Activated B cell treated with CpG ODN at 0.5 μM for 24 hours (primary cell): ENCODE measurements around the gene IGSF9. TPM values are rescaled to one million over a fixed set of nuclear protein-coding genes. Genes with fewer than 3 reads are reported as not detected.

Experiments used
- ATAC-seq: fragments of 200-7000 bp; cut with Tn5 transposase; one replicate; pipeline ENCODE4 v1.10.0; 2021; ENCODE audit warnings: low read depth, mild to moderate bottlenecking, moderate library complexity
- CTCF ChIA-PET: fragments of 350-600 bp; sonication (Branson Sonifier 250); formaldehyde crosslinking; loops from one replicate; lab custom pipeline; 2021; ENCODE audit warnings: antibody characterized with exemption; lab: Charles Lee
- POLR2A ChIA-PET: fragments of 350-600 bp; sonication (Branson Sonifier 250); formaldehyde crosslinking; loops from one replicate; lab custom pipeline; 2021; ENCODE audit warnings: antibody characterized with exemption; lab: Charles Lee
- DNase-seq: peaks from one replicate; pipeline ENCODE4 v3.0.0; 2022
- H3K27ac Mint-ChIP-seq: one replicate; pipeline ENCODE4 v1.8.0; 2020; ENCODE audit warnings: mixed read lengths
- H3K27me3 Mint-ChIP-seq: one replicate; pipeline ENCODE4 v1.8.0; 2021; ENCODE audit warnings: mixed read lengths
- H3K36me3 Mint-ChIP-seq: one replicate; pipeline ENCODE4 v1.8.0; 2021; ENCODE audit warnings: low read depth, mixed read lengths
- H3K4me1 Mint-ChIP-seq: one replicate; pipeline ENCODE4 v1.8.0; 2021; ENCODE audit warnings: mixed read lengths
- H3K4me3 Mint-ChIP-seq: one replicate; pipeline ENCODE4 v1.8.0; 2020; ENCODE audit warnings: mild to moderate bottlenecking, mixed read lengths
- H3K9me3 Mint-ChIP-seq: one replicate; pipeline ENCODE4 v1.8.0; 2020; ENCODE audit warnings: mixed read lengths
- CTCF ChIP-seq: fragments of 200-600 bp; IDR thresholded peaks from one replicate; pipeline ENCODE4 v1.8.0; 2022; ENCODE audit warnings: antibody characterized with exemption, mild to moderate bottlenecking
- intact Hi-C: fragments of 100-400 bp; cut with micrococcal nuclease; formaldehyde crosslinking; loops from one replicate; pipeline ENCODE4 v1.15.1; 2024
- total RNA-seq: library from RNA; stranded (reverse); gene quantifications from 2 replicates; pipeline ENCODE4 v1.2.3, GENCODE V29; 2022

IGSF9 gene
- total RNA-seq = not detected in 2 replicates

- ChIA-PET POLR2A (interaction anchor here (0.9 to 3.0 kb wide), 2 partner anchors 14 to 21 kb away, joined by 3 to 12 read pairs; partner anchors contain the start of gene TAGLN2), CTCF (interaction anchor here (0.8 to 1.7 kb wide), 3 partner anchors 55 to 147 kb away, joined by 4 to 7 read pairs (median 4); no protein-coding TSS in a partner anchor)
- peak; percentile 95 for ATAC-seq
- Mint-ChIP-seq H3K27me3 (peaks cover 42% of the 10 kb centered on the region), H3K4me1 (peaks cover 11% of the 10 kb centered on the region), H3K36me3 (no peaks in the 10 kb centered on the region), H3K27ac (no peak within 1 kb of the TSS), H3K9me3 (no peaks in the 10 kb centered on the region), H3K4me3 (peak within 1 kb of the TSS; percentile 65)
- intact Hi-C loops = no loop called here
- no peak for TF ChIP-seq CTCF
- peak; percentile 58 for DNase-seq
Observed at GRCh38 chr1:159945483-159946241, at the start of gene IGSF9. TSS of gene IGSF9 (minus strand) at chr1:159945613. CDS start at chr1:159943454, 2,159 bp downstream.

DNA sequence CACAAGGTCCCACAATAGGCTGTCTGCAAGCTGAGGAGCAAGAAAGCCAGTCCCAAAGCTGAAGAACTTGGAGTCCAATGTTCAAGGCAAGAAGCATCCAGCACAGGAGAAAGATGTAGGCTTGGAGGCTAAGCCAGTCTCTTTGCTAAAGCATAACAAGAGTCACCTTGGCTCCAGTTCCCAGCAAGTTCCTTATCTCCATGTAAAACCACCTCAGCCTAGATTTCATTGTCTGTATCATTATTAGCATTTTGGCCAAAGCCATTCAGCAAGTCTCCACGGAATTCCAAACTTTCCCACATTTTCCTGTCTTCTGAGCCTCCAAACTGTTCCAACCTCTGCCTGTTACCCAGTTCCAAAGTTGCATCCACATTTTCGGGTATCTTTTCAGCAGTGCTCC lies 49.5 kb upstream of the IGSF9 start:
- peaks cover 33% of the 10 kb centered on the region for H3K27me3 Mint-ChIP-seq
- no peak overlapping the region for H3K4me3 Mint-ChIP-seq
- ChIA-PET POLR2A (no interaction called here), CTCF (interaction anchor here (1.5 to 2.3 kb wide), 2 partner anchors 11 to 13 kb away, joined by 4 to 8 read pairs; no protein-coding TSS in a partner anchor)
- H3K27ac Mint-ChIP-seq = no peak overlapping the region
- ATAC-seq = no peak
- no peaks in the 10 kb centered on the region for H3K36me3 Mint-ChIP-seq
- DNase-seq = no peak
- no peaks in the 10 kb centered on the region for H3K9me3 Mint-ChIP-seq
- no peak for TF ChIP-seq CTCF
- intact Hi-C loops = no loop called here
- peaks cover 2% of the 10 kb centered on the region for H3K4me1 Mint-ChIP-seq

- ChIA-PET CTCF (interaction anchor here (1.5 kb wide), 1 partner anchor 14 kb away, joined by 4 read pairs; no protein-coding TSS in a partner anchor), POLR2A (no interaction called here)
- intact Hi-C loops = no loop called here
- Mint-ChIP-seq H3K27me3 (peaks cover 33% of the 10 kb centered on the region), H3K27ac (no peak overlapping the region), H3K9me3 (no peaks in the 10 kb centered on the region), H3K36me3 (no peaks in the 10 kb centered on the region), H3K4me3 (no peak overlapping the region), H3K4me1 (peaks cover 2% of the 10 kb centered on the region)
- DNase-seq (no peak), ATAC-seq (no peak)
- no peak for TF ChIP-seq CTCF
Observed at GRCh38 chr1:159993911-159994310, 48.5 kb upstream of the IGSF9 start.

DNA sequence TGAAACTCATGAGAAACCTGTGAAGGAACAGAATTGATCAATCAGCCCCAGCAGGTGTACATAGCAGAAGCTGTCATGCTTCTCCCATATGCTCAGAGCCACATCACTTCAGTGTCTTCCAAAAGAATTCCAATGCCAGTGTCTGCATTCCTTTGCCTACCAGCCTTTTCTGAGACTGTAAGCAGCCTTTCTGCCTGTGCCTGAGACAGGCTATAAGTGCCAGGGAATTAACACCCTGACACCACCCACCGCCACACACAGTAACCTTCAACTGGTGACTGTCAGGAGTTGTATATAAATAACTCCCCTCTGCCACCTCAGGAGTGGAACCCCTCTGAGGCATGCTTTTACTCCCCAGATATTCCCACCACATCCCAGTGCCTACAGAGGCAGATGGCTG lies 46.7 kb upstream of the IGSF9 start:
- ATAC-seq = no peak
- DNase-seq = no peak
- intact Hi-C loops = no loop called here
- TF ChIP-seq CTCF = no peak
- ChIA-PET CTCF (interaction anchor here (1.1 kb wide), 1 partner anchor 15 kb away, joined by 6 read pairs; no protein-coding TSS in a partner anchor), POLR2A (no interaction called here)
- no peaks in the 10 kb centered on the region for H3K36me3 Mint-ChIP-seq
- peaks cover 25% of the 10 kb centered on the region for H3K27me3 Mint-ChIP-seq
- H3K4me3 Mint-ChIP-seq = no peak overlapping the region
- no peaks in the 10 kb centered on the region for H3K9me3 Mint-ChIP-seq
- peaks cover 2% of the 10 kb centered on the region for H3K4me1 Mint-ChIP-seq
- H3K27ac Mint-ChIP-seq = no peak overlapping the region

GRCh38 chr1:159991513-159991912 lies 46.1 kb upstream of the IGSF9 start:
- Mint-ChIP-seq H3K4me3 (no peak overlapping the region), H3K36me3 (no peaks in the 10 kb centered on the region)
- CTCF ChIA-PET = interaction anchor here (1.1 kb wide), 1 partner anchor 16 kb away, joined by 6 read pairs; no protein-coding TSS in a partner anchor

More at GRCh38 chr1:159991513-159991912, 46.1 kb upstream of the IGSF9 start:
- TF ChIP-seq CTCF = no peak
- DNase-seq (no peak), ATAC-seq (no peak)
- Mint-ChIP-seq H3K4me1 (peaks cover 2% of the 10 kb centered on the region), H3K27me3 (peaks cover 23% of the 10 kb centered on the region), H3K9me3 (no peaks in the 10 kb centered on the region), H3K27ac (no peak overlapping the region)
- POLR2A ChIA-PET = no interaction called here
- intact Hi-C loops = no loop called here
